ENCODE results near the gene TM4SF1.

TM4SF1 gene, protein sequence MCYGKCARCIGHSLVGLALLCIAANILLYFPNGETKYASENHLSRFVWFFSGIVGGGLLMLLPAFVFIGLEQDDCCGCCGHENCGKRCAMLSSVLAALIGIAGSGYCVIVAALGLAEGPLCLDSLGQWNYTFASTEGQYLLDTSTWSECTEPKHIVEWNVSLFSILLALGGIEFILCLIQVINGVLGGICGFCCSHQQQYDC

DNA sequence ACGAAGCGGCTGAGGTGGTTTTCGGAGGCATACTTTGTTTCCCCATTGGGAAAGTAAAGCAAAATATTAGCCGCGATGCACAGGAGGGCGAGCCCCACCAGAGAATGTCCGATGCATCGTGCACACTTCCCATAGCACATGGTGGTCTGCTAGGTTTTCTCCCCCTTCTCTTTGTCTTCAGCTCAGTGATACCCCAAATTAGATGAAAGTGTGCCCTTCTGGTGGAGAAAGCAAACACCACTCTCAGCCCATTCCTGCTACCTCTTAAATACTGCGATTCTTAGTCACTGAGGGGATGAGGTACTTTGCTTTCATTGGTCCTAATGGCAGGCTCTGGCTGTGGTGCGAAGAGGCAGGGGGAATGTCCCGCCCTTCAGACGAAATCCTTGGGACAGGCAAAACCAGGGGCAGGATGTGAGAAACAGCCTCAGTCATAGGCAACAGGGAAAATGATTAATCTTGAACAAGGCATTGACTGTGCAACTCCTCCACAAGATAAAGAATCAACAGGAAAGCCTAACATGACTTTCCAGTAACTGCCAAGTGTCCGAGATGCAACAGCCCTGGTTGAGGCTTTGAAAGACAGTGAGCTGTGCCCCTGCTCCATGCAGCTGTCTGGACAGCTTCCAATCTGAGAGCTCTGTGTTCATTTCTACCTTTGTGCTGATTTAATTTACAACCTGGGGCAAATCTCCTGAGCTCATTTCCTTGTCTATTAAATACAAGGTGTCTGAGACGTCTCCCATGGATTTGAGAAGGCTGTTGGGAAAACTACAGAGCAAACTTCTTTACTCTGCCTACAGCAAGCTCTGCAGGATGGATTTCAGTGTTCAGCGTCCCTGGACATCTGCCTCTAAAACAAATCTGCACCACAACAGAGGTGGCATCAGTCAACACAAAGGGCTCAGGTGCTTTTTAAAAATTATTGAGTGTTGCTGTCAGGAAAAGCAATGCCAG is at the start of gene TM4SF1:
TSS of gene TM4SF1 (minus strand) at position 242 of the 957 bp plus-strand sequence. CDS start at position 140, 102 bp downstream.
- TF ChIP-seq GATA1 (IDR thresholded peaks at IDR 0.05; ENCODE audit: low read depth, low read length) (no peak), POLR2A (IDR thresholded peaks at IDR 0.05; ENCODE audit: low read length) (no peak)
- no peak for DNase-seq

DNA sequence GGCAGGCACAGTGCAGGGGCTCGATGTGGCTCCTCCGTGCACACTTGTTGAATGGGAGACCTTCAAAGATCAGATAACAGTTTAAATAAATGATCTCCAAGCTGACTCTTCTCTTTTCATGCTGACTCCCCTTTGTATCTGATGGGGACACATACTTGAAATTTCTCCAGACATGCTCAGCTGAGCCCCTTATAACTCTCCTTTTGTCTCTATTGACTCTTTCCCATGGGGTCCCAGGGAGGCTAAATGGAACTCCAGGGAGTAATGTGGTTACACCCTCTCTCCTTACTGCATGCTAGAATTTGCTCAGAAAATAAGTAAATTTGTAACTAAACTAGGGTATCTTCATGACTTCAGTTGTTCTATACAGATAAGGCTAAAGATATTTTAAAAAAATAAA is 48.9 kb upstream of the TM4SF1 start:
- no peak for DNase-seq
- TF ChIP-seq POLR2A (IDR thresholded peaks at IDR 0.05; ENCODE audit: low read length): no peak
- TF ChIP-seq GATA1 (IDR thresholded peaks at IDR 0.05; ENCODE audit: low read depth, low read length): no peak

DNA sequence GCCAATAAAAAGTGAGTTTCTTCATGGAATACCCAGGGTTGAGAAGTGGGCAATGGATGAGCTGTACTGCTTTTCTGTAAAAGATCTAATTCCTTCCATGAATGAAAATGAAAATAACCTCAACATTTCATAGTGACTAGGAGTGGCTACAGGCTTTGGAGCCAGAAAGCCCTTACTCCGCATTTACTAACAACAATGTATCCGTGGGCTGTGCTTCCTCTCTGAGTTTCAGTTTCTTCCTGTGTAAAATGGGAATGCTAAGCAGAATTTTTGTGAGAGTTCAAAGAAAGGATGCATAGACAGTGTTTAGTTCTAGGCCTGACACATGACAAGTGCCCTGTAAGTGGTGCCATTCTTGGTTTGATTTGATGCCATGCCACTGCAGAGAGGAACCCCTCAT is 47.5 kb upstream of the TM4SF1 start:
- TF ChIP-seq GATA1 (IDR thresholded peaks at IDR 0.05; ENCODE audit: low read depth, low read length) (no peak), POLR2A (IDR thresholded peaks at IDR 0.05; ENCODE audit: low read length) (no peak)
- DNase-seq: no peak

DNA sequence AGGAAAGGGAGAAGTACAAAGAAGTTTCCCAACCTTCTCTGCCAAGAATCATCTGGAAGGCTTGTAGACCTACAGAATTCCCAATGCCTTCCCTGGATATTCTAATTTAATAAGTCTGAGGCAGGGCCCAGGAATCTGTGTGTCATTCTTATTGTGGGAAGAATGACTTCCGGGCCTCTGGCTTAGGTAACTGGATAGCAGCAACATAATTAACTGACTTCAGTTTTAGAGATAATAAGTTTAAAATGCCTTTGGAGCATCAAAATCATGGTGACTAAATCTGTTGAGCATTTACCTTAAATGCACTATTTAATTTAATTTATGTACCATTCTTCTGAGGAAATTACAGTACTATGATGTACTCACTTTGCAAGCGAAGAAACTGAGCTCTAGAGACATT is 44.3 kb upstream of the TM4SF1 start:
- TF ChIP-seq POLR2A (IDR thresholded peaks at IDR 0.05; ENCODE audit: low read length): no peak
- TF ChIP-seq GATA1 (IDR thresholded peaks at IDR 0.05; ENCODE audit: low read depth, low read length): no peak
- DNase-seq: no peak

DNA sequence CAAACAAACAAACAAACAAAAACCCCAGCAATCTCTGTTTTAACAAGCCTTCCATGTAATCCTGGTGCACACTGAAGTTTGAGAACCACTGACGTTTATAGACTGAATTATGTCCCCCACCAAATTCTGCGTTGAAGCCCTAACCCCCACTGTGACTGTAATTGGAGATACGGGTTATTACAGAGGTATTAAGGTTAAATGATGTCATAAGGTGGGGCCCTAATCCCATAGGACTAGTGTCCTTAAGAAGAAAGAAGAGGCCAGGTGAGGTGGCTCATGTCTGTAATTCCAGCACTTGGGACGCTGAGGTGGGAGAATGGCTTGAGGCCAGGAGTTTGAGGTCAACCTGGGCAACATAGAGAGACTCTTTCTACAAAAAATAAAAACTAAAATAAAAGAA is 42.4 kb upstream of the TM4SF1 start:
- DNase-seq: no peak
- TF ChIP-seq GATA1 (IDR thresholded peaks at IDR 0.05; ENCODE audit: low read depth, low read length) (no peak), POLR2A (IDR thresholded peaks at IDR 0.05; ENCODE audit: low read length) (no peak)

DNA sequence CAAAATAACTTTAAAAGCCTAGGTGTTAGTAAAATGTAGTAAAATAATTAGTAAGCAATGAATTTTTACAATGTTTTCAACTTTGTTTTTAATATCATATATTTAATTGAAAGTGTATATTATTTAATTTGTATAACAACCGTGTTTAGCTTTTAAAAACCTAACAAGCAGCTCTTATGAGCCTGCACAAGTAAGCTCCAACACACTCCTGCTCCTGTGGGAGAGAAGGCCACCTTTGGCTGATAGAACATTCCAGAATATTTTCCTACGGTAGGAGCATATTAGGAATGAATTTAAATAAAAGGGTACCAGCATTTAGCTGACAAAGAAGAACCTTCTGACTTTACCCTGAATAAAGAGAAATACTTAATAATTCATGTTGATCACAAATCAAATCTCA is 40.3 kb upstream of the TM4SF1 start:
- DNase-seq: no peak
- TF ChIP-seq POLR2A (IDR thresholded peaks at IDR 0.05; ENCODE audit: low read length) (no peak), GATA1 (IDR thresholded peaks at IDR 0.05; ENCODE audit: low read depth, low read length) (no peak)

DNA sequence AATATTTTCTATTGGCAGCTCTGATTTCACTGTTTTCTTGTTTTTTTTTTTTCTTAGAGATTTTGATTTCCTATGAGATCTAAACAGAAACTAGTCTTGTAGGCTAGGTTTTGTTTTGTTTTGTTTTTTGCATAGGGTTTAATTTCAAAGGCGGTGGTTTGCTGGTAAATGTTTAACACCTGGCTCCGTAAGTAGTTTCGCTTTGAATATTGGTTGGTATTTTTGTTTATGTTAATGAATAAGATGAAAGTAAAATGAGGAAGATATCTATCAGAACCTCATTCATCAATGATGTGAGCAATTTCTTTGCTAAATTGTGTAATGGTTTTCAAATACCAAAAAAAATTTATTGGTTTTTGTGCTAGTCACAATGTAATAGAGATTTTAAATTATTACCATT is 39.7 kb upstream of the TM4SF1 start:
- TF ChIP-seq POLR2A (IDR thresholded peaks at IDR 0.05; ENCODE audit: low read length): no peak
- no peak for TF ChIP-seq GATA1 (IDR thresholded peaks at IDR 0.05; ENCODE audit: low read depth, low read length)
- DNase-seq: no peak

DNA sequence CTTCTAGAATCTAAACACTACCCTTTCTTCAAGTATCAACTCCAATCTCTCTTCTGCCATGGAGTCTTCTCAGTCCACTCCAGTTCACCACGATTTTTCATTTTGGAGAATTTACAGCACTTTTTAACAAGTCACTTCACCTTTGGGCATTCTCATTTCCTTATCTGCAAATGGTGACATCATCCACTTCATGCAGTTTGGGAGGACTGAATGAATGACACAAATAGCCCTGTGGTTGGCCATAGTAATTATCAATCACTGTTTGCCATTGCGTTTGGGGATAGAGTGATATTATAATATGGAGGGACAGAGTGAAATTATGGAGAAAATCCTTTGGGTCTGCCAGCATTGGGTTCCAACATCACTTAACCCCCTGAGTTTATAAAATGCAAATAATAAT is 38.0 kb upstream of the TM4SF1 start:
- no peak for TF ChIP-seq GATA1 (IDR thresholded peaks at IDR 0.05; ENCODE audit: low read depth, low read length)
- TF ChIP-seq POLR2A (IDR thresholded peaks at IDR 0.05; ENCODE audit: low read length): no peak
- DNase-seq: no peak

DNA sequence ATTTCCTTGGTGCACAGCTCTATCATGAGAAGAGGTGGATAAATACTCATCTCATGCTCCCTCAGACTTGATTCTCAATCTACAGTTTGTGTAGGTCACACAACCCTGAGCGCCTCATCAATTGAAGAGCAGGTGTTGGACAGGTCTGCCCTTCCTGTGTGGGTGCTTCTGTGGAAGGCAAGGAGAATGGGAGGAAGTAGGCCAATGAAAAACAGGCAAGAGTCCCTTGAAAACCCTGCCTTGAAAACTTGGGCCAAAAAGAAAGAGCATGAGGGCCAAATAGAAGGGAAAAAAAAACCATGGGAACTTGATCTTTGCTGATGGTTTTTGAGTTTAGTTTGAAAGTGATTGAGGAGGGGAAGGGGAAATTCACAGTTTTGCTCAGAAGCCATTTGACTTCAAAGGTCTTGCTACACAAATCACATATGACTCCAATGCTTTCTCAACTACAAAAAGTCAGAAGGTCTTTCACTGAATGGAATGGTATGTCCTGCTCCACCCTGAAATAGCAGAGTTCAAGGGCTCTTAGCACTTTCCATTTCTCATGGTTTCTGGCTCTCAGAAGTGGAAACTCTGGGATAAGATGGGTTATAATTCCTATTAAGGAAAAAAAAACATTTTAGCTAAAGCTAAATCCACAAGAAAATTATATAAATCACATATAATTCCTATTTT is 37.2 kb upstream of the TM4SF1 start:
- no peak for DNase-seq
- TF ChIP-seq GATA1 (IDR thresholded peaks at IDR 0.05; ENCODE audit: low read depth, low read length) (no peak), POLR2A (IDR thresholded peaks at IDR 0.05; ENCODE audit: low read length) (no peak)

DNA sequence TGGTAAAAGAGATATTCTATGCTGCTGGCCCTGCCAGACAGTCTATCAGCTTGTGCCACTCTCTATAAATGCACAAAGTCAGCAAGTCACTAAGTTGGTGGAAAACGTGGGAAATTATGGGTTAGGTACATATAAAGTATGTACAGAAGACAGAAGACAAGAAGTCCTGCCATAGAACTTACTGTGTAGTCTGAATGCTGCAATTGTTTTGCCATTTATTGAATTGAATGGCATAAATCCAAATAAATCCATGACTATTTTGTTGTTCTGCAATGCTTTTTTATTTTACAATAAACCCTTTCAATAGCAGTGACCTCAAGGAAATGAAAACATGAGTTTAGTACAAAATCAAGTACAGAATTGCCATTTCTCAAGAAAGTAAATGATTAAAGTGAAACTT is 34.1 kb upstream of the TM4SF1 start:
- DNase-seq: no peak
- TF ChIP-seq POLR2A (IDR thresholded peaks at IDR 0.05; ENCODE audit: low read length): no peak
- no peak for TF ChIP-seq GATA1 (IDR thresholded peaks at IDR 0.05; ENCODE audit: low read depth, low read length)

DNA sequence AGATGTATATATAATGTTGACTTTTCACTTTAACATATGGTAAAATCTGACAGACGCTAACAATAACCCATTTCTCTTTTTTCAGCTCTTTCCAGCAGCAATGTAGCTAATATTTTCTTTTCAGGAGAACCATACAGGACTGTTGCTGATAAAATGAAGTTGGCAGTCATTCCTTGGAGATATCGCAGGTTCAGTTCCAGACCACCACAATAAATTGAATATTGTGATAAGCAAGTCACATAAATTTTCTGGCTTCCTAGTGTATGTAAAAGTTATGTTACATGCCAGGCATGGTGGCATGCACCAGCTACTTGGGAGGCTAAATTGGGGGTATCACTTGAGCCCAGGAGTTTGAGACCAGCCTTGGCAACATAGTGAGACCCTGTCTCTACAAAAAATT is 31.9 kb upstream of the TM4SF1 start:
- no peak for DNase-seq
- TF ChIP-seq GATA1 (IDR thresholded peaks at IDR 0.05; ENCODE audit: low read depth, low read length) (no peak), POLR2A (IDR thresholded peaks at IDR 0.05; ENCODE audit: low read length) (no peak)

DNA sequence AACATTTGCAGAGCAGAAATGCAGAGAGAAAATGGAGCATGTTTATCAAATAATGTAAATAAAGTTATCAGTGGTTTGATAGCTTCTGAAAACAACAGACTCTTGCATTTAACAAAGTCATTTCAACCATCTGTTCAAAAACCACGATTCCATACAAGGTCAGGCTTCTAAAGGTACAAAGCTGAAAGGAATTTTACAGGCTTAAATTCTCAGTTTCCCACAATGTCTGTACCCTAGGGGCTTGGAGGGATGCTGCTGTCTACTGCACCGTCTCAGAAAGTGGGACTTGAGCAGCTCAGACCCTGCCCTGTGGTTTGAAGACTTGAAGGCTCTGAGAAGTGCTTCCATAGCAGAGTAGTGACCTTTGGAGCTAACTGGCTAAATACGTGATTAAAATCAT is 30.4 kb upstream of the TM4SF1 start:
- DNase-seq: no peak
- no peak for TF ChIP-seq POLR2A (IDR thresholded peaks at IDR 0.05; ENCODE audit: low read length)
- no peak for TF ChIP-seq GATA1 (IDR thresholded peaks at IDR 0.05; ENCODE audit: low read depth, low read length)

DNA sequence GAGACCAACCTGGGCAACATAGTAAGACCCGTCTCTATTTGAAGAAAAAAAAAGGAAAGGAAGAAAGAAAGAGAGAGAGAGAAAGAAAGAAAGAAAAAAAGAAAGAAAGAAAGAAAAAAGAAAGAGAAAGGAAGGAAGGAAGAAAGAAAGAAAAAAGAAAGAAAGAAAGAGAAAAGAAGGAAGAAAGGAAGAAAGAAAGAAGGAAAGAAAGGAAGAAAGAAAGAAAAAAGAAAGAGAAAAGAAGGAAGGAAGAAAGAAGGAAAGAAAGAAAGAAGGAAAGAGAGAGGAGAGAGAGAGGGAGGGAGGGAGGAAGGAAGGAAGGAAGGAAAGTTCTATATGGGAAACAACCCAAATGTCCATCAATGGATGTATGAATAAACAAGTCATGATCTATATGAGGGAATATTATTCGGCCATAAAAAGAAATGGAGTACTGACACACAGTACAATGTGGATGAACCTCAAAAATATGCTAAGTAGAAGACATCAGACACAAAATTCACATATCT is 28.8 kb upstream of the TM4SF1 start:
- no peak for DNase-seq

DNA sequence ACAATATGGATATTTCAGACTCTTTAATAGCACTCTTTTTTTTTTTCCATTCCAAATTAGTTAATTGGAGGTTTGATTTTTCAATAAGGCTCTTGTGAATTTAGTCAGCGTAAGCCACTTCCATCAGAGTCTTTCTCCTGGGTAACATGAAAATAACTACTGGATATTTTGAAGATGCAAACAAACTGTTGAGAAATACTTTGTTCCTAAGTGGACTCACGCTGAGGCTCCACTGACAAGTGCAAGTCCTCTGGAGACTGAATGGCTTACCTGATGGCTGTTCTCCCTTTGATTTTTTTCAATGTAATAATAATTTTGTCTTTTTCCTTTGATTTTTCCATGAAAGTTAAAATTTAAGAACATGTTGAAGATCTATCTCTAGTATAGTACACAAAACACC is 26.0 kb upstream of the TM4SF1 start:
- TF ChIP-seq POLR2A (IDR thresholded peaks at IDR 0.05; ENCODE audit: low read length): no peak
- TF ChIP-seq GATA1 (IDR thresholded peaks at IDR 0.05; ENCODE audit: low read depth, low read length): no peak
- no peak for DNase-seq

More for the DNA sequence above, 28.8 kb upstream of the TM4SF1 start:
- TF ChIP-seq GATA1 (IDR thresholded peaks at IDR 0.05; ENCODE audit: low read depth, low read length) (no peak), POLR2A (IDR thresholded peaks at IDR 0.05; ENCODE audit: low read length) (no peak)

All from erythroblast (primary cell).